Measurements from ENCODE around the gene CNFN. TPM values are rescaled to one million over a fixed set of nuclear protein-coding genes. Genes with fewer than 3 reads are reported as not detected.

Gene CNFN
- total RNA-seq, 1 experiment from 2014 or later, result 7.1 TPM

DNA sequence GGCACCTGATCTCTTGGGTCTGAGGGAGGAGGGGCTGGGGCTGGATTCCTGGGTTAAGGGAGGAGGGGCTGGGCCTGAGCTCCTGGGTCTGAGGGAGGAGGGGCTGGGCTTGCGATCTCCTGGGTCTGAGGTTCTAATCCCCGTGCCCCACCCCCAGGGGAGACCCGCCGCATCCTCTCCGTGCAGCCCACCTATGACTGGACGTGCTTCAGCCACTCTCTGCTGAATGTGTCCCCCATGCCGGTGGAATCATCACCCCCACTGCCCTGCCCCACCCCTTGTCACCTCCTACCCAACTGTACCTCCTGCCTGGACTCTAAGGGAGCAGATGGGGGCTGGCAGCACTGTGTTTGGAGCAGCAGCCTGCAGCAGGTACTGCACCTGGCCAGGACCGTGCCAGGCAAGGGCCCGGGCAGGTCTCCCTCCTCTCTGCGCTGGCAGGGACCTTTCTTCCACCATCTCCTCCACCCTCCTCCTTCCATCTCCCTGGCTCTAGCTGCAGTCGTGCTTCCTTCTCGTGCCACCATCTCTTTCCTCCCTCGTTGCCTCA lies 27.1 kb downstream of the CNFN start:
- no peak overlapping the region for H2BK120ac ChIP-seq (ENCODE audit: low read depth, low read length, poor library complexity, severe bottlenecking)
- H3K9ac ChIP-seq (ENCODE audit: extremely low read depth, insufficient read length, low read length), result no peak overlapping the region
- WGBS (ENCODE audit: extremely low coverage, insufficient read length, low lambda C conversion rate), result no CpG with 5 or more reads among the region's 13 CpGs
- TF ChIP-seq, protein P1, sequence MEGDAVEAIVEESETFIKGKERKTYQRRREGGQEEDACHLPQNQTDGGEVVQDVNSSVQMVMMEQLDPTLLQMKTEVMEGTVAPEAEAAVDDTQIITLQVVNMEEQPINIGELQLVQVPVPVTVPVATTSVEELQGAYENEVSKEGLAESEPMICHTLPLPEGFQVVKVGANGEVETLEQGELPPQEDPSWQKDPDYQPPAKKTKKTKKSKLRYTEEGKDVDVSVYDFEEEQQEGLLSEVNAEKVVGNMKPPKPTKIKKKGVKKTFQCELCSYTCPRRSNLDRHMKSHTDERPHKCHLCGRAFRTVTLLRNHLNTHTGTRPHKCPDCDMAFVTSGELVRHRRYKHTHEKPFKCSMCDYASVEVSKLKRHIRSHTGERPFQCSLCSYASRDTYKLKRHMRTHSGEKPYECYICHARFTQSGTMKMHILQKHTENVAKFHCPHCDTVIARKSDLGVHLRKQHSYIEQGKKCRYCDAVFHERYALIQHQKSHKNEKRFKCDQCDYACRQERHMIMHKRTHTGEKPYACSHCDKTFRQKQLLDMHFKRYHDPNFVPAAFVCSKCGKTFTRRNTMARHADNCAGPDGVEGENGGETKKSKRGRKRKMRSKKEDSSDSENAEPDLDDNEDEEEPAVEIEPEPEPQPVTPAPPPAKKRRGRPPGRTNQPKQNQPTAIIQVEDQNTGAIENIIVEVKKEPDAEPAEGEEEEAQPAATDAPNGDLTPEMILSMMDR (conservative IDR thresholded peaks at IDR 0.05), result no peak
- peak overlapping the region in 1 of 3 experiments; percentile 45; a peak in 1 of 7 replicates for H3K27ac Mint-ChIP-seq
- no peak overlapping the region for H3K4ac ChIP-seq (ENCODE audit: low read depth, low read length)
- peaks cover 37 to 50% (median 47%) of the 10 kb centered on the region in 3 experiments for H3K36me3 Mint-ChIP-seq (ENCODE audit: insufficient read depth in 1 of 3, low read depth in 3 of 3)
- peaks cover 11 to 36% of the 10 kb centered on the region in 2 experiments for H3K4me1 Mint-ChIP-seq
- no peak overlapping the region for H3K27ac ChIP-seq (ENCODE audit: insufficient read length, low read depth, low read length)
- H2AFZ ChIP-seq (ENCODE audit: low read length), result no peak overlapping the region
- H4K5ac ChIP-seq (ENCODE audit: insufficient read length, low read depth, low read length), result no peak overlapping the region
- H2BK5ac ChIP-seq (ENCODE audit: insufficient read length, low read length), result no peak overlapping the region
- H3K23ac ChIP-seq (ENCODE audit: insufficient read length, low read depth, low read length), result no peak overlapping the region
- no peaks in the 10 kb centered on the region for H3K27me3 Mint-ChIP-seq (ENCODE audit: low read depth)
- no peak overlapping the region for H2BK15ac ChIP-seq (ENCODE audit: low read depth, low read length)
- no peak overlapping the region for H4K91ac ChIP-seq (ENCODE audit: insufficient read length, low read depth, low read length)
- DNase-seq, result peak; percentile 10
- no peaks in the 10 kb centered on the region for H4K20me1 ChIP-seq (ENCODE audit: control insufficient read depth, insufficient read depth, insufficient read length)
- no peak overlapping the region for H2BK12ac ChIP-seq (ENCODE audit: insufficient read length, low read depth, low read length)
- H3K79me2 ChIP-seq (ENCODE audit: insufficient read depth, low read length), result no peaks in the 10 kb centered on the region
- no peak overlapping the region for H3K4me2 ChIP-seq (ENCODE audit: insufficient read depth, insufficient read length, low read length)
- H3T11ph ChIP-seq (ENCODE audit: low read length), result no peak overlapping the region
- H4K8ac ChIP-seq (replicated peaks; ENCODE audit: insufficient read length, low read depth, low read length), result no peak overlapping the region
- H3K9me3 ChIP-seq (ENCODE audit: control insufficient read depth, low read depth, low read length), result peaks cover 6% of the 10 kb centered on the region
- no peak overlapping the region for H3K56ac ChIP-seq (ENCODE audit: insufficient read length, low read depth, low read length)
- no peaks in the 10 kb centered on the region for H3K79me1 ChIP-seq (ENCODE audit: insufficient read depth, low read depth, low read length, poor library complexity, severe bottlenecking)
- H3K4me1 ChIP-seq (ENCODE audit: insufficient read depth, low read length), result no peaks in the 10 kb centered on the region
- no peaks in the 10 kb centered on the region for H3K27me3 ChIP-seq (ENCODE audit: insufficient read depth, low read length)
- H3K14ac ChIP-seq (ENCODE audit: insufficient read depth, low read length), result no peak overlapping the region
- no peak overlapping the region for H2BK20ac ChIP-seq (ENCODE audit: low read depth, low read length, poor library complexity, severe bottlenecking)
- H2AK5ac ChIP-seq (ENCODE audit: insufficient read length, low read length), result no peak overlapping the region
- H3K18ac ChIP-seq (ENCODE audit: insufficient read length, low read depth, low read length), result no peak overlapping the region
- H3K9me3 Mint-ChIP-seq, result peaks cover 8 to 9% of the 10 kb centered on the region in 2 experiments
- no peaks in the 10 kb centered on the region for H3K23me2 ChIP-seq (ENCODE audit: insufficient read length, low read depth, low read length, poor library complexity, severe bottlenecking)
- H3K4me3 Mint-ChIP-seq, result no peak overlapping the region

Measured in H9 (cell line).